Measurements from ENCODE around the gene SFRP5. TPM values are rescaled to one million over a fixed set of nuclear protein-coding genes. Genes with fewer than 3 reads are reported as not detected.

The SFRP5 gene
- total RNA-seq, 1 experiment from 2014 or later, result not detected

DNA sequence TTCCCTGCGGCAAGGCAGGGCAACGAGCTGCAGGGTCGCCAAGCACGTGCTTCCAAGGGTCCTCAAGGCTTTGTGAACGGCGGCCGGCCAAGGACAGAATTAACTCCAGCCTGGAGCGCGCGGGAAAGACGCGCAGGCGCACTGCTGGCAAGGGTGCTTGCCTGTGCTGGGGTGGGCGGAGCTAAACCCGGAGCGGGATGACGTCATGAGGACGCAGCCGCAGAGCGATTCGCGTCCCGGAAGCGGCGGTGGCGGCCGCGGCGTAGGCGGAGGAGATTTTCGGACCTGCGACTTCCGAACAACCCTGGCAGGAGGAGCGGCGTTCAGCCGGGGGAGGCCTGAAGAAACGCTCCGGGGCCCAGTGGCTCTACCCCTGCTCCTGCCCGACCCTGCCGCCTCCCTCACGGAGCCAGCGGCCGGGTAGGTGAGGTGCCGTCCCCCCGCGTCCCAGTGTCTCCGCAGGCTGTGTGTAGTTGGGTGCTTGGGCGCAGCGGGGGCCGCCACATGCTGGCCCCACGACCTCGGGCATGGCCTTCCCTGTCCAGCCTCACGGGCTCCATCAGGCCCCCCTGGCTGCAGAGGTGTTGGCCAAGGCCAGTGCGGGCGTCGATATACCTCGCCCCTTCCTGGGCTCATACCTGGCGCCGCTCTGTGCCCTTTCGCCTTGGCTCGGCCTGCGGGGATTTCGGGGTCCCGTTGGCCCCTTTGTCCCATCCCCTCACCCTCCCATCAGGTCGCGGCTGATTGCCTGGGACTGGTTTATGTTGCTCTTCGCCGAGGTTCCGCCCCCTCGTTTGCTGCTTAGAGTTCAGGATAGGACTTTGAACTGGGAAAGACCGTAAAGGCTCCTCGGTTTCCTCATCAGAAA lies 34.7 kb downstream of the SFRP5 start, which contains the start of gene ZFYVE27:
TSS of gene ZFYVE27 (plus strand) at position 227 of the 868 bp plus-strand sequence. CDS start 1,350 bp downstream, outside the sequence.
- peak; percentile 88 for DNase-seq (ENCODE audit: low read depth)

DNA sequence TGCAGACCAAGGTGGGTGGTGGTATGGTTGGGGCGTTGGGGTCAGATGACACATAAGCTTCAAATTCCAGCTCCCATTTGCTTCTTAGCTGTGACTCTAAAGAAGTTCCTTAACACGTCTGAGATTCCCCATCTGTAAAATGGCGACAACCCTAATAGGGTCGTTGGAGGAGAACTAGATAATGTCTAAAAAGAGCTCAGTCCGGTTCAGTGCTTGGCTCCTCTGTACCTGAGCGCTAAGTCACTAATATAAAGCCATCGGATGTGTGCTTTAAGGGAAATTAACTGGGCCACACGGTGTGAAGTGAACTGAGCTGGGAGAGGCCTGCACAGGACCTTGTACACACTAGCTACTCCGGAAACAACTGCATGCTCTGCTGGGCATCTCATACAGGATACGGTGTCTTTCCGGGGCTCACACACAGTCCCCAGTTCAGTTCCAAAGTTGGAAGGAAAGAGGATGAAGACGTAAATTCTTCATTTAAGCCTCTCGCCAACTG lies 35.3 kb downstream of the SFRP5 start:
- DNase-seq (ENCODE audit: low read depth), result no peak

DNA sequence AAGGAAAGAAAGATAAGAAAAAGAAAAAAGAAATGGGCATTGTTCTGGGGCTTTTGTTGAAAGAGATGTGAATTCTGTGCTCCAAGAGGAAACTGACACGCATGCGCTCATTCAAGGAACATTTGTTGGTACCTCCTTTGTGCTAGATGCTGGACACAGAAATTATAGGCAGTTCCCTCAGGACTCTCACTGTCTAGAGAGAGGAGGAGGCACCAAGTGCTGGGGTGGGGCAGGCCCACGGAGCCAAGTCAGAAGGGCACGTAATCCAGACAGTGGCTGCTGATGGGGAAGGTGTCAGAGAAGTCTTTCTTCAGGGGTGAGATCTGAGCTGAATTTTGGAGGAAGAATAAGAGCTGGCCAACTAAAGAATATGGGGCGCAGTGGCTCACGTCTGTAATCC lies 37.8 kb downstream of the SFRP5 start:
- no peak for DNase-seq (ENCODE audit: low read depth)

DNA sequence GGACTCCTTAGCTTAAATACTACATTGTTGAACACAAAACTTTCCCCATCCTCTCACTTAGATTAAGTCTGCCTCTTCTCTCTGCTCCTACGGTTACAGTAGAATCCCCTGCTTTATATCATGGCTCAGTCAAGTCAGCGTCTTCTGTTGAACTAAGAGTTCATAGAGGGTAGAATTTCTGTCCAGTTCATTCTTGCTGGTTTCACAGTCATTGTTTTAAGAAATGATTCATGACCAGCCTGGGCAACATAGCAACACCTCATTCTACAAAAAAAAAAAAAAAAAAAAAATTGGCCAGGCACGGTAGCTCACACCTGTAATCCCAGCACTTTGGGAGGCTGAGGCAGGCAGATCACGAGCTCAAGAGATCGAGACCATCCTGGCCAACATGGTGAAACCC lies 38.5 kb downstream of the SFRP5 start:
- DNase-seq (ENCODE audit: low read depth), result no peak

DNA sequence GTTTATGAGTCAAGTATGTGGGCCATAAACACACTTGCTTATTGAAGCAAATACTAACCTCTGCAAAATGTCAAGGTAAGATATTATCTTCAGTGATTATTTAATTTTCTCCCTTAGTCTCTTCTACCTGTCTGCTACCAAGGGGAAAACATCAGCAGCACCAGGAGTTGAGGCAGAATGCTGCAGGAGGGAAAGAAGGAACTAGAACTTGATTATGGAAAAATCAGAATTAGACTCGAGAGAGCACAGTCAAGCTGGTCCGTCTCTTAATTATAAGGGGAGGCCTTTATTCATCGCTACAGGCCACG lies 39.8 kb downstream of the SFRP5 start:
- no peak for DNase-seq (ENCODE audit: low read depth)

DNA sequence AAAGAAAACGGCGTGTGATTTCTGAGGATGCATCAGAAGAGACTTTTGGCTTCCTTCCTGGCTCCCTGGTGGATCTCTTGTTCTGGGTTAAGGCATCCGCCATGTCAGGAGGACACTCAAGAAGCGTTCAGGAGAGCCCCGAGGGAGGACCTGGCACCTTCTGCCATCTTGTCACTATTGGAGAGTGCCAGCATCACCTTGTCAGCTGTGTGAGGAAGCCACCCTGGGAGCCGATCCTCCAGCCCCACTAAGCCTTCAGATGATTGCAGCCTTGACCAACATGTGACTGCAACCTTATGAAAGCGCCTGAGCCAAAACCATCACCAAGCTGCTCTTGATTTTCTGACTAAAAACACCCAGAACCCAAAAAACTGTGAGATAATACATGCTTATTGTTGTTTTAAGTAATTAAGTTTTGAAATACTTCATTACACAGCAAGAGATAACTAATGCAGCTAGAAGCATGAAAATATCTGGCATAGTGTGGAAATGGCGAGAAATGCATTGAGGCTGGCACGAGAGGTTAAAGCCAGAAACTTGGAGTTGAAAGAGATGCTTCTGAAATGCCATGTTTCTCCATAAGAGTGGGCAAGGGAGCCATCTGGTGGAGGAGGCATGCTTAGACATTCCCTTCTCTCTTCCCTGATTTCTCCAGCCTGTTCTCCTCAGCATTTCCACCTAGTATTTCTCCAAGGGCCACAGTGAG lies 40.3 kb downstream of the SFRP5 start:
- DNase-seq (ENCODE audit: low read depth), result peak; percentile 77

DNA sequence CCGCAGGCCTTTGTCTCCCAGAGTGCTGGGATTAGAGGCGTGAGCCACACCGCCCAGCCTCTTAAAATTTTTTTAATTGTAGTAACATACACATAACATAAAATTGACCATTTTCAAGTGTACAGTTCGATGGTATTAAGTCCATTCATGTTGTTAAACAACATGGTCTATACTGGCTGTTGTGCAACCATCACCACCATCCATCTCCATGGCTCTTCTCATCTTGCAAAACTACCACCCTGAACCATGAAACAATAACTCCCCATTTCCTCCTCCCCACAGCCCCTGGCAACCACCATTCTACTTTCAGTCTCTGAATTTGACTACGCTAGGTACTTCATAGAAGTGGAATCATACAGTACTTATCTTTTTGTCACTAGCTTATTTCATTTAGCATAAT lies 42.8 kb downstream of the SFRP5 start:
- DNase-seq (ENCODE audit: low read depth), result no peak

DNA sequence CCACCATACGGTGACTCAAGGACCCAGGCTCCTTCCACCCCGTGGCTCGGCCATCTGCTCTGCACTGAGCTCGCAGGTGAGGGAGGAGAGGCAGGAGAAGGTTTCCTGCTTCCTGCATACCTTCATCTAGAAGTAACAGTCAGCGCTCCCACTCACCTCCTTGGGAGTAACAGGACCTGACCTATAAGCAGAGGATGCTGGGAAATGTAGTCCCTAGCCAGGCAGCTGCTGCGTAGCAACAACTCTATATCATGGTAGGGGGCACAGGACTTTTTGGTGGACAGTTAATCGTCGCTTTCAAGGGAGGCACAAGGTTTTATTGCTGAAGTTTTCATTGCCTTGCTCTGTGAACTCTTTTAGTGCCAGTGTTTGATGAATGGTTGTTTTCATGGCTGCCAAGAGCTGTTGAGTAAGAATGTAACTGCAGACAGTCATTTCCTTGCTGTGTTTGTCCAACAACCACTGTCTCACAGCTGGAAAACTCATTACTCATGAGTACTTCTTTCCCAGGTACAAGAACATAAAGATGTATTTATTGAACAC lies 45.1 kb downstream of the SFRP5 start:
- DNase-seq (ENCODE audit: low read depth), result peak; percentile 46

DNA sequence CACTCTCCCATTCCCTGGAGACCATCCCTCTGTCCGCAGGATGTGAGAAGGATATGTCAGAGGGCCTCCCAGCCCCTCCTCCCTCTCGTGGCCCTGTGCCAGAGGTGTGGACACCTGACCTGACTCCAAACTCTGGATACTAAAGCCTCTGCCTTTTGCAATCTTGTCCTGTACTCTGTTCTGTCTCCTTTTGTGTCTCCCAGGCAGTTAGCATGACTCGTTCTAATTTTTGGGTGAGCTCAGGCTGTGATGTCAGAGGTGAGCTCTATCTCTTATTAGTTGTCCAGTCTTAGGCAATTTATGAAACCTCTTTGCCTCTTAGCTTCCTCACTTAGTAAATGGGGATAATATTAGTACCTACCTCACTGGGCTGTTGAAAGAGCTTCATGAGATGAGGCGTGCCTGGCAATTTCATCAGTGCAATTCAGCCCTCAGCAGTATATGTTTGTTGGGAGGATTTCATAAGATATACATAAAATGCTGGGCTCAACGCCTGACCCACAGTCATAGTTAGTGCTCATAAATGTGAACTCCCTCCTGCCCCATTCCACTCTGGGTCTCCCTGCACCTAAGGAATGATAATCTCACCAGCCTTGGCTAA lies 47.4 kb downstream of the SFRP5 start:
- no peak for DNase-seq (ENCODE audit: low read depth)

DNA sequence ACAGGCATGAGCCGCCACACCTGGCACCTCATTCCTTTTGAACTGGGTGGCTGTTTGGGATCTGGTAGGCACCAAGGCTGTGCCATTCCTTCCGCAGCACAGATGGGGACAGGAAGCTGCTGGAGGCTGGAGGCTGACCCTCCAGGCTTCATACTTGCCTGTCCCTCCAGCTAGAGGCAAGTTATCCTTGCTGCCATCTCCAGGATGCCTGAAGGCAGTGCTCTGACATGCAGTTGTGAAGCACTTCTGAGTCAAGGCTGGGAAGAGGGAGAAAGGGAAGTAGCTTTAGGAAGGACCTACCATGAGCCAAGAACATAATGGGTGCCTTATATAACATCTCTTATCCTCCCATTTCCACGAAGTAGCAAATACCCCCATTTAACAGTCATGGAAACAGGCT lies 48.8 kb downstream of the SFRP5 start:
- no peak for DNase-seq (ENCODE audit: low read depth)

DNA sequence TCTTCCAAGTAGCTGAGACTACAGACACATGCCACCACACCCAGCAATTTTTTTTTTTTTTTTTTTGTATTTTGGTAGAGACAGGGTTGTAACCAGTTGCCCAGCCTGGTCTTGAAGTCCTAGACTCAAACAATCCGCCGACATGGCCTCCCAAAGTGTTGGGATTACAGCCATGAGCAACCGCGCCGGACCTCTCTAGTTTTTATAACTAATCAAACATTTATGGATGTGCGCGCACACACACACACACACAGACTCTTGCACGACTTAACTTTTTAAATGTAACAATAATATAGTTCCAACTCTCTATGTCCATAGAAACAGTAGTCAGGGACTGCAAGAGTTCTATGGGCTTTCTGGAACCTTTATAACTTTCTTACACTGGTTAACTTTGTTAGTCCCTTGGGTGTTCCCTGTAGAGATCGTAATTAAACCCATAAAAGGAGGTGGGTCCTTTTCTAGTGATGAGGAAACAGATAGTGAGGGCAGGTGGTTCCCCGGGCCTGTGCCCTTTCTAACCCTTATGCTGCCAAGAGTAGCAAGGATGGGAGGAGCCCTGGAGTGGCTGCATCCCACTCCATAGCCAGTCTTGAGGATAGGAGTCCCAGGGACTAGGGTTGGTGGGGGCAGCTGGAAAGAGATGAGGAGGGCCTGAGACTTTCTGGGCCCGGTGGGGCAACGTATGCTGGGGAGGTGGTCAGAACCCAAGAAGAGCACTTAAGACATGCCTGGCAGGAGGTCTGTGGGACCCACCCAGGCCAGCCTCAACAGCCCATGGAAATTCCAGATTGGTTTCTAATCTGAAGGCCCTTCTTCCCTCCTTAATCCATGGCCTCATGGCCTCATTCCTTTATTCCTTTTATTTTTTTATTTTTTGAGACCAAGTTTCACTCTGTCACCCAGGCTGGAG lies 49.7 kb downstream of the SFRP5 start:
- DNase-seq (ENCODE audit: low read depth), result no peak

DNA sequence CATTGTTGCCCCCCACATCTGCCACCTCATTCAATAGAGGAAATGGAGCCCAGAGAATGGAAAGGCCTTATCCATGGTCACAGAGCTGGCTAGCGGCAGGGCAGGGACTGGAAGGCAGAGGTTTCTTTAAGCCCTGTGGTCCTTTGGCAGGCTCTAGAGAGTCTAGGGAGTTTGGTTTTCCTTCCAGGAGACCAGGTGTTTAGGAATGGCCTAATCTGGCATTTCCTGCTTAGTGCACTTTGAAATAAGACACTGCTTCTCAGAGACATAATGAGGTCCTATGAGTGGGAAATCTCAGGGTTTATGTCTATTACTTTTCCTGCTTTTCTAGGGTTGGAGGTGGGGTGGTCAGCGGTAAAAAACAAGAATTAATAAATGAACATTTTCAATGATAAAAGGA lies 52.2 kb downstream of the SFRP5 start:
- no peak for DNase-seq (ENCODE audit: low read depth)

DNA sequence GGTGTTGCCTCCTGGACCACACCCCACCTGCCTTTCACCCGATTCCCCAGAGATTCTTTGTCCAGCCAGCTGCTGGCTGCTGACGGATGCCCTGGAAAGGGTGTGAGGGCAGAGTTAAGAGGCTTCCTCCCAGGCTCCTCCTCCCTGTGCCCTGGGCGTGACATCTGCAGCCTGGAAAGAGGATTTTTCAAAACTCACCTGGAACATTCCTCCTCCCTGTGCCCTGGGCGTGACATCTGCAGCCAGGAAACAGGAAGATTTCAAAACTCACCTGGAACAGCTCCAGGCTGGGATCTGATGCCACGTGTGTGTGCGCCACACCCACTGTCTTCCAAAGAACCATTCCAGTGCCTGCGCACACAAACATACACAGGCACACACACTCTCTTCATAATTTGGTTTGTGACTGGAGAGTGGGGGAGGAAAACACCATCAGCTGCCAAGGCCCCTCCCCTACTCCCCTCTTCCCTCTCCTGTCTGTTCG lies 53.1 kb downstream of the SFRP5 start:
- DNase-seq (ENCODE audit: low read depth), result no peak

DNA sequence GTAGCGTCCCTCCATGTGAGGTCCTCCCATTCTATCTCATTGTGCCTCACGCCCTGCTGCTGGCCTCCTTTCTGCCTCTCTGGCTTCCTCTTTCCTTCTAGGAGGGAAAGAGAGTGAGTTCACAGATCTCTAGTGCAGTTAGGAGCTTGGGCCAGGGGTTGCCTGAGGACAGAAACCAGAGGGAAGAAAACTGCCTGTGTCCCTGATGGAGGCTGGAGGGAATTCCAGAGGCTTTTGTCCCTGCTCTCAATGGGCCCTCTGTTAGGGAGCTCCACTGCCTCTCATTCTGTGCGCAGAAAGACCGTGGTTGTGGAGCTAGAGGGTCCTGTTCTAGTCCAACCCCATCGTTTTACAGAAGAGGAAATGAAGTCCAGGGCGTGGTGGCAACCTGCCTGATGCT lies 53.6 kb downstream of the SFRP5 start:
- no peak for DNase-seq (ENCODE audit: low read depth)

DNA sequence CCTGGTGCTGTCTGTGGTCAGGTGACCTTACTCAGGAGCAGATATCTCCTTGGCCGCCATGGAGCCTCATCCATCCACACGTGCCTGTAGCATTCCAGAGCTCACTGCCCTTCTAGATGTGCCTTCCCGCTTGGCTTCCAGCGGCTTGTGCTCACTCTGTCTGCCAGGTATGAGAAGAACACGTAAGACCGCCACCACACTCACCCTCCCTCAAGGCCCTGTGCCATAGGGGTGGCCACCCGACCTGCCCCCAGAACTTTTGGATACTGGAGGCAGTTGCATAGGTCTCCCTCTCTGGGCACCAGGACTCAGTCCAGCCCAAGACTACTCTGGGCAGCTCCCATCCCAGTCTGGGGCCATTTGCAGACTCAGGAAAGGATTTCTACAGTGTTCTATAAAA lies 54.2 kb downstream of the SFRP5 start:
- no peak for DNase-seq (ENCODE audit: low read depth)

Other genes with a start within 250 kb of the SFRP5 start
- not detected in 2 replicates for gene ANKRD2, start 199.2 kb downstream of the SFRP5 start, total RNA-seq (2014; rRNA removed; shearing (Covaris generic))
- 0.12 and 0.71 TPM in 2 replicates for gene HOGA1, start 187.6 kb downstream of the SFRP5 start, total RNA-seq (2014; rRNA removed; shearing (Covaris generic))
- not detected in 2 replicates for gene C10orf62, start 182.3 kb downstream of the SFRP5 start, total RNA-seq (2014; rRNA removed; shearing (Covaris generic))
- 3.8 and 5.9 TPM in 2 replicates for gene MORN4, start 138.5 kb downstream of the SFRP5 start, total RNA-seq (2014; rRNA removed; shearing (Covaris generic))
- 23.9 and 31.2 TPM in 2 replicates for gene PI4K2A, start 131.3 kb downstream of the SFRP5 start, total RNA-seq (2014; rRNA removed; shearing (Covaris generic))
- 13.3 and 20.6 TPM in 2 replicates for gene AVPI1, start 84.8 kb downstream of the SFRP5 start, total RNA-seq (2014; rRNA removed; shearing (Covaris generic))
- 24.8 and 46.3 TPM in 2 replicates for gene MARVELD1, start 58.3 kb downstream of the SFRP5 start, total RNA-seq (2014; rRNA removed; shearing (Covaris generic))
- 9.0 and 19.2 TPM in 2 replicates for gene ZFYVE27, start 34.9 kb downstream of the SFRP5 start, total RNA-seq (2014; rRNA removed; shearing (Covaris generic))
- gene GOLGA7B, start 77.8 kb upstream of the SFRP5 start, total RNA-seq (2014; rRNA removed; shearing (Covaris generic)), result not detected in 2 replicates